CD1c-positive myeloid dendritic cell (primary cell): ENCODE data around the gene USP48.

Experiments
- DNase-seq: peaks from one replicate; pipeline ENCODE4 v3.0.0-alpha.2; 2016; ENCODE audit errors: extremely low spot score

Gene USP48

GRCh38 chr1:21668232-21668950 is 114.6 kb downstream of the USP48 start:
- DNase-seq: no peak

- no peak for DNase-seq
Observed at GRCh38 chr1:21667348-21668231, 115.4 kb downstream of the USP48 start.

- DNase-seq: peak; percentile 83
Observed at GRCh38 chr1:21666576-21667320, 116.2 kb downstream of the USP48 start.

GRCh38 chr1:21665711-21666575 is 117.0 kb downstream of the USP48 start:
- DNase-seq: peak; percentile 57

GRCh38 chr1:21664806-21665588 is 118.0 kb downstream of the USP48 start:
- DNase-seq: peak; percentile 33

GRCh38 chr1:21663951-21664805 is 118.8 kb downstream of the USP48 start:
- DNase-seq: peak; percentile 51

GRCh38 chr1:21663248-21663950 is 119.5 kb downstream of the USP48 start:
- no peak for DNase-seq

- DNase-seq: no peak
Observed at GRCh38 chr1:21662426-21663247, 120.3 kb downstream of the USP48 start.

- no peak for DNase-seq
Observed at GRCh38 chr1:21661886-21662285, 121.1 kb downstream of the USP48 start.

GRCh38 chr1:21659924-21660326 is 123.0 kb downstream of the USP48 start:
- DNase-seq: no peak

GRCh38 chr1:21659099-21659923 is 123.6 kb downstream of the USP48 start:
- peak; percentile 90 for DNase-seq

- DNase-seq: no peak
Observed at GRCh38 chr1:21657456-21658190, 125.3 kb downstream of the USP48 start.

GRCh38 chr1:21655748-21656147 is 127.2 kb downstream of the USP48 start:
- no peak for DNase-seq

GRCh38 chr1:21655259-21655658 is 127.7 kb downstream of the USP48 start:
- DNase-seq: no peak

GRCh38 chr1:21654209-21654608 is 128.7 kb downstream of the USP48 start:
- no peak for DNase-seq

GRCh38 chr1:21653744-21654100 is 129.2 kb downstream of the USP48 start:
- DNase-seq: no peak
